ENCODE measurements around the gene MICAL2.

MICAL2 gene

GRCh38 chr11:12175694-12176241, 65.4 kb downstream of the MICAL2 start:
- no peak for DNase-seq

DNA sequence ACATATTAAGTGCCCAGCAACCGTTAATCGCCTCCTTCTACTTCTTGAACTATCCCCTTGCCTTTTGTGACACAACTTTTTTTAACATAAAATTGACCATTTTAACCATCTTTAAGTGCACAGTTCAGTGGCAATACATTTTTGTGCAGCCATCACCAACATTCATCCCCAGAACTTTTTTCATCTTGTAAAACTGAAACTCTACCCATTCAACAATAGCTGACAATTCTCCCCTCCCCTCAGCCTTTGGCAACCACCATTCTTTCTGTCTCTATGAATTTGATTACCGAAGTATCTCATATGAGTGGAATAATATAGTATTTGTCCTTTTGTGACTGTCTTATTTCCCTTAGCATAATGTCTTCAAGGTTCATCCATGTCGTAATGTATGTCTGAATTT, 66.0 kb downstream of the MICAL2 start:
- DNase-seq: no peak

GRCh38 chr11:12177739-12178338, 67.4 kb downstream of the MICAL2 start:
- no peak for DNase-seq

- no peak for DNase-seq
Measured at GRCh38 chr11:12179019-12179418, 68.6 kb downstream of the MICAL2 start.

DNA sequence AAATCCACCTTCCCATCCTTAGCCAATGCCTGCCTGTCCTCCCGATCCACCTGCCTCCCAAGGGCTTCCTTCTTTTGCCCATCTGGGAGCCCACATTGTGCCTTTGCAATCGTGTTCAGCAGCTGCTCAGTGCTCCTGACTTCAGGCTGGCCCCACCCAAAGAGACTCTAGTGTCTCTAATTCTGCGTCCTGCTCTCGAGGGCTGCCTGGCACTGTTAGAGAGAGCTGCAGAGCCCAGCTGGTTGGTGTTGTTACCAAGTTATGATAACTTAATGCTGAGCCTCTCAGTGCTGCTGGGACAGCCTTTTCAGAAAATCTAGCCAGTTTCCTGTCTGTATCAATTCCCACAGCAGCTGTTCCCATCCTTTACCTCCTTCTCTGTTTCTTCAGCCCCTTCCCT, 69.1 kb downstream of the MICAL2 start:
- no peak for DNase-seq

DNA sequence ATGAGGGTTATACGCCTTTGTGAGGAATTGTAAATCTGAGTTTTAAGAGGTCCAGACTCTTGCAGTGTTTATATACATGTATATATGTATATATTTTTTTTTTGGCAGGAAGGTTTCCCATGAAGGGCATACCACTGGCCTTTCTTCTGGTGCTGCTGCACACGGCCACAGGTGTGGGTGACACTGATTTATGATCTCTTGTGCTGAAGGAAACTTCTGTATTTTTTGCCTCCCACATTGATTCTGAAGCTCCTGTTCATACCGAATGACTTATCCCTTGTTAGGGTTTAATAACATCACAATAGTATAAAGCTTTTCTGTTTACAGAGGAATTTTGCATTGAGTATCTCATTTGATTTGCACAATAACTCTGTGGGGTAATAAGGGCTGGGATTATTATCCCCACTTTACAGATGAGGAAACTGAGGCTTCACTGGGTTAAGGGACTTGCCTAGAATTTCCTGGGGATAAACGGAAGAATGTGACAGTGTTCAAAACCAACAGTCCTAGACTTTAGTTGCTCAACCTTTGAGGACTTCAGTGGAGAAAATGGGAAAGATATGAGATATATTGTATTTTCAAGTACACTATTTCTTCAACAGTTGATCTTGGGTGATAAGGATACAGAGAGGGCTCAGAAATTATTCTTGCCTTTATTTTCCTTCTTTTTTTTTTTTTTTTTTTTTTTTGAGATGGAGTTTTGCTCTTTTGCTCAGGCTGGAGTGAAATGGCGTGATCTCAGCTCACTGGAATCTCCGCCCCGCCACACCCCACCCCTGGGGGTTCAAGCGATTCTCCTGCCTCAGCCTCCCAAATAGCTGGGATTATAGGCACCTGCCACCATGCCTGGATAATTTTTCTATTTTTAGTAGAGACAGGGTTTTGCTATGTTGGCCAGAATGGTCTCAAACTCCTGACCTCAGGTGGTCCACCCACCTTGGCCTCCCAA, 70.1 kb downstream of the MICAL2 start:
- no peak for DNase-seq

GRCh38 chr11:12182302-12182675, 71.9 kb downstream of the MICAL2 start:
- DNase-seq: no peak

DNA sequence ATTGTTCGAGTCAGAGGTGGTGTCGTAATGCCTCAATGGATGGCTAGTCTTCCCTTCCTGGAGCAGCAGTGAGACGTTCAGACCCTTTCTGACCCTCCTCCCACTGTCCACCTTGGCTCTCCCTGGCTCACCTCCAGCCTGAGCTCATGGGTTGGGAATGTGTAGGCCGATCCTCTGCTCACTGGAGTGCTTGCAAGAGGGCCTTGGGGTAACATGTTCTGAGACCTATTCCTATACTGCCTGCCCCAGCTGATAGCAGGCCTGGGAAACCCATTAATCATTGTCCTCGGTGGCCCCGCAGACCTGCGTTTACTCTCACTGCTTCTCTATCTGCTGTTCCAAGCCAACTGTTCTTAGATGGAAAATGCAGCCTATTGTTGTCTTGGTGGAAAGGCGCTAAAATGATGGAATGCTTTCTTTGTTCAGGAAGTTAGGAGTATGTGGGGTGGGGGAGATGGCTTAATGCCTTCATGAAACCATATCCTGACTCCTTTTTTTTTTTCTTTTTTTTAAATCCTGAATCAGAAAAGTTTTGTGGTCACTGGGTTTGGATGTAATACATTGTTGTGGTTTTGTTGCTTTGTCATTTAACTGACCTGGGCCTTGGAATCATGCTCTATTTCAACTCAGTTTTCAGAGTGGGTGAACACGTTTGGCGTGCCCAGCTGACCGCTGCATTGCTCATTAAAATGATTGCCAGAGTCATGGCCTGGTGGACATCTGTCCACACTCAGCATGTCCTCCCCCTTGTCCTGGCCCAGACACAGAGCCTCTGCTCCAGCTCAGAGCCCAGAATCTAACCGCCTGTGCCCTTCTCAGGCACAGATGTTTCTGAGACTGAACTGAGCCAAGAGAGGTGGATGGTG, 72.5 kb downstream of the MICAL2 start:
- no peak for DNase-seq

GRCh38 chr11:12183827-12184620, 73.6 kb downstream of the MICAL2 start:
- no peak for DNase-seq

DNA sequence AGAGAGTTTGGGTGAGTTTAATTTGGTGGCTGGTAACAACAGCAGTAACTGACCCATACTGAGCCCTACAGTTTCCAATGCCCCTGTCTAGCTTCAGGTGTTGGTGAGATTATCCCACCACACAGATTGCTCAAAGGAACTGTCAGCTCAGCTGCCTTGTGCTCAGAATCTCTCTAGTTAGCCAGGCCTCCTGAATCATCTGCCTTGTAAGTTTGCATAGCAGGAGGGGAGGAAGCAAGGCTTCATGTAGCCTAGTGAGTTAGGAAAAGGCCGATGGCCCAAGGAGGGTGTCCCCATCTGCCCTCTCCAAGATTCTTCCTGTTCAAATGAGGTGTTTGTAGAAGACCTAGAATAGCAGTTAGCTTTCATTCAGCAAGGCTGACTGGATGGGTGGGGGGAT, 74.3 kb downstream of the MICAL2 start:
- no peak for DNase-seq

- DNase-seq: no peak
Measured at GRCh38 chr11:12185106-12185690, 74.8 kb downstream of the MICAL2 start.

- DNase-seq: no peak
Measured at GRCh38 chr11:12185914-12186313, 75.5 kb downstream of the MICAL2 start.

GRCh38 chr11:12186701-12187100, 76.3 kb downstream of the MICAL2 start:
- no peak for DNase-seq

GRCh38 chr11:12187399-12187798, 77.0 kb downstream of the MICAL2 start:
- DNase-seq: no peak

DNA sequence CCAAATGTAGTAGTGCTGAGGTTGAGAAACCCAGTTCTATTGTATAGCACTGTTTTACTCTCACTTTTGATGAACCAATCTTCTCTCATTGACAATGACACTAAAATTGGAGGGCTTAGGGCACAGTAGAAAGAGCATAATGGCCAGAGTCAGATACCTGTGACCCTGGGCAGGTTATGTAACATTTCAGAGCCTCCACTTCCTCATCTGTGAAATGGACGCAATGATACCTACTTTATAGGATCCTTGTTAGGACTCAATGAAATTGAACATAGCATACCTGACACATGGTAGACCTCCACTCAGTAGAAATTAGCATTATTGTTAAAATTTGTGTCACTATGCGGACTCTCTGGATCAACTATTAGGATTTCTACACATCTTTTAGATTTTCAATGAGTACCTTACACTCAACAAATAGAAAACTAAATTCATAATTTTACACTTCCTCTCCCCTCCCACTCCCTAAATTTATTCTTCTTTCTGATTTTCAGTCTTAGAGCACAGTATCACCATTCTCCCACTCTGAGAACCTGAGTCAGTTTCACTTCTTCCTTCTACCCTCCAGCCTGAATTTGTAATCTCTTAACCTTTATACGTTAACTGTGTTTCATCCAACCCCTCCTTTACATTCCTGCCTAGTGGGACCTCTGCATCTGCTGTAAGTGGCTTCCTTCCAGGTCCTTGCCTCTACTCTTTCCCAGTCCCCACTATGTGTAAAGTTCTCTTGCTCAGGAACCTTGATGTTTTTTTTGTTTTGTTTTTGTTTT, 78.3 kb downstream of the MICAL2 start:
- DNase-seq: no peak

- DNase-seq: no peak
Measured at GRCh38 chr11:12189543-12190235, 79.3 kb downstream of the MICAL2 start.

- DNase-seq: no peak
Measured at GRCh38 chr11:12190511-12190910, 80.1 kb downstream of the MICAL2 start.

DNA sequence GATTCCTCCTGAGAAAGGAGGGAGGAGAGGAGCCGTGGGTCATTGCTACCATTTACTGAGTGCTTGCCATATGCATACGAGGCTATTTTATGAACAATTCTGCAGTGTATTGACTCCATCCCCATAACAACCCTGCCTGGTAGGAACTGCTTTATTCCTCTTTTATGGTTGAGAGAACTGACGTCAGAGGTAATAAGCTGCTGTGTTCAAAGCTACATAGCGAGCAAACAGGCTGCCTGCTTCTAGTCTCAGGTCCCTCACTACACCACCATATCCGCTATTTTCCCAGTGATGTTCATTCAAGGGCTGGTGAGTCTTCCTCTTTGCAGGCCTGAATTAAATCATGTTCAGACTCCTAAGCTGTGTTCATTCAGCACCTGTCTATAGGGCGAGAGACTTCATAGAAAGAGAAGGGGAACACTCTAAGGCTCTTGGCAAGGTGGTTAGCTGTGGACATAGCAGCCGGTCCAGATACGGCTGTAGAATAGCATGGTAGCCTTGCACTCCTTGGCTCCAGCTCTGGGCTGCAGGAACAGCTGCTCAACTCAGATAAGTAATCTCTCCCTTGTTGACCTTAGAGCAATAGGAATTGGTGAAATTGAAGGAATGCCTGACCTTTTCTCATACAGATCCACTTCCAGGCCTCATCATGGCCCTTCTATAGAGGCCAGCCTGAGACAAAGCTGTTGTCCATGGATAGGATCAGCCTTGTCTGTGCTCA, 82.6 kb downstream of the MICAL2 start:
- DNase-seq: no peak

DNA sequence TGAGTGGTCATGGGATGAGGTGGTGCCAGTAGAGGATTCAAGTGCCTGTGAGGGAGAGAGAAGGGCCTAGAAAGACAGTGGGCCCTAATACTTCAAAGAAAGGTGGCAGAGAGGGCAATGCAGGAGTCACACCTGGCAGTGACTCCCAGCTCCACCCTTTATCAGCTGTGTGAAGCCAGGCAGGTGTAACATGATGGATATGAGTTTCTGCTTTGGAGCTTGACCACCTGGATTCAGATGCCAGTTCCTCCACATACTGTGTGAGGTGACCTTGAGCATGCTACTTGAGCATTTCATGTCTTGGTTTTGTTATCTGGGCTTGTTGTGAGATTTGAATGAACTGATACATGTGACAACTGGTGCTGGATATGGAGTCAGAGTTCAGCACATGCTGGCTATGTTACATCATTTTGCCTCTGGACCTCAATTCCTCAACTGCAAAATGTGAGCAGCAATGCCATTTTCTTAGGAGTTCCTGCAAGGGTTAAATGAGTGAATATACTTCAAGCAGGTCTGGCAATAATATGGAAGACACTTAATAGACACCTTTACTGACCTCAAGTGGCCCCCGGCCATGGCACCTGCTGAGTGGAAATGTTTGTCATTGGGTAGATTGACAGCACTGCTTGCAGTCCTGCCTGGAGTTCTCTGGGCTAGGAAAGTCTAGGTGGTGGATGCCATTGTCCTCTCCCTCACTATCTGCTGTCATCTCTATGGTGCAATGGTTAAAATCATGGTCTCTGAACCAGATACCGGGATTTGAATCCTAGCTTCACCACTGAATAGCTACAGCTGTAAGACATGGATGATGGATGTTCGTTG, 83.3 kb downstream of the MICAL2 start:
- no peak for DNase-seq
